Fibroblast of lung (primary cell): ENCODE measurements around the gene GRIK5. TPM values are rescaled to one million over a fixed set of nuclear protein-coding genes. Genes with fewer than 3 reads are reported as not detected.

ENCODE experiments used
- DNase-seq, 2 donors: peaks; one replicate each; pipeline versions ENCODE4 v3.0.0 to v3.0.0-alpha.2; 2010; ENCODE audit warnings: low read depth in 2 of 2
- H2AFZ ChIP-seq: 2 replicates; pipeline ENCODE4 v1.5.1; 2012; ENCODE audit warnings: low read length, control low read depth, inconsistent platforms
- H3K27ac ChIP-seq: 2 replicates; pipeline ENCODE4 v1.5.1; 2011; ENCODE audit warnings: low read length, control low read depth; ENCODE audit not compliant: insufficient read depth
- H3K27me3 ChIP-seq: 2 replicates; pipeline ENCODE4 v1.5.1; 2011; ENCODE audit warnings: mild to moderate bottlenecking, low read length; ENCODE audit not compliant: control insufficient read depth, insufficient read depth
- H3K36me3 ChIP-seq: 2 replicates; pipeline ENCODE4 v1.5.1; 2011; ENCODE audit warnings: low read length; ENCODE audit not compliant: control insufficient read depth, insufficient read depth
- H3K4me1 ChIP-seq: 2 replicates; pipeline ENCODE4 v1.5.1; 2011; ENCODE audit warnings: low read length; ENCODE audit not compliant: control insufficient read depth, insufficient read depth; ENCODE audit errors: extremely low read depth
- H3K4me2 ChIP-seq: 2 replicates; pipeline ENCODE4 v1.5.1; 2011; ENCODE audit warnings: low read length, control low read depth; ENCODE audit not compliant: insufficient read depth; ENCODE audit errors: extremely low read depth
- H3K4me3 ChIP-seq, 4 experiments: fragments of 200-600 bp in 1 of 4; sonication (generic) in 1 of 4; replicated peaks in 1 of 4; 2 replicates each; pipeline ENCODE4 v1.5.1; 2011 to 2016; ENCODE audit warnings: low read length in 4 of 4, low read depth in 3 of 4, mild to moderate bottlenecking in 3 of 4, control low read depth in 2 of 4, inconsistent platforms in 1 of 4, mixed read lengths in 1 of 4; ENCODE audit not compliant: insufficient read depth in 1 of 4; ENCODE audit errors: control extremely low read depth in 1 of 4
- H3K79me2 ChIP-seq: 2 replicates; pipeline ENCODE4 v1.5.1; 2012; ENCODE audit warnings: mild to moderate bottlenecking, low read length, inconsistent platforms; ENCODE audit not compliant: control insufficient read depth, insufficient read depth
- H3K9ac ChIP-seq: 2 replicates; pipeline ENCODE4 v1.5.1; 2011; ENCODE audit warnings: mild to moderate bottlenecking, low read length, control low read depth; ENCODE audit not compliant: insufficient read depth
- H3K9me3 ChIP-seq: 2 replicates; pipeline ENCODE4 v1.5.1; 2012; ENCODE audit warnings: low read depth, low read length; ENCODE audit not compliant: control insufficient read depth, insufficient read depth
- H4K20me1 ChIP-seq: 2 replicates; pipeline ENCODE4 v1.5.1; 2011; ENCODE audit warnings: low read length; ENCODE audit not compliant: control insufficient read depth, insufficient read depth; ENCODE audit errors: extremely low read depth
- CTCF ChIP-seq, 2 donors: IDR thresholded peaks in 1 of 2; conservative IDR thresholded peaks in 1 of 2; 1 replicate in 1 of 2; 2 replicates in 1 of 2; pipeline ENCODE4 v1.5.1; 2011 to 2012; ENCODE audit warnings: low read length in 2 of 2, control low read depth in 1 of 2, inconsistent platforms in 1 of 2, low read depth in 1 of 2, mild to moderate bottlenecking in 1 of 2
- EZH2 ChIP-seq: IDR thresholded peaks from 2 replicates; pipeline ENCODE4 v1.5.1; 2012; ENCODE audit warnings: low read length, control low read depth, mild to moderate bottlenecking; ENCODE audit errors: missing control alignments
- polyA plus RNA-seq, 2 donors: library from polyadenylated mRNA; depleted of rRNA in 1 of 2; stranded (reverse) in 1 of 2; unstranded in 1 of 2; fragments of >200 nt; gene quantifications; 2 replicates each; pipeline ENCODE4 v1.2.1, GENCODE V29; 2011 to 2012; ENCODE audit warnings: missing spikeins in 1 of 2
- total RNA-seq: library from RNA; depleted of rRNA; stranded (reverse); fragments of >200 nt; gene quantifications from 2 replicates; pipeline ENCODE4 v1.2.1, GENCODE V29; 2014

The GRIK5 gene
- total and polyA plus RNA-seq, 2 donors (not counting 1 experiment from before 2014, with no cell fraction given), result 0.03 to 3.5 TPM

GRCh38 chr19:42115705-42116104 is 45.7 kb upstream of the GRIK5 start:
- Histone ChIP-seq H4K20me1 (no peaks in the 10 kb centered on the region), H3K4me3 (no peak overlapping the region), H3K36me3 (no peaks in the 10 kb centered on the region), H3K4me1 (peaks cover 32% of the 10 kb centered on the region), H2AFZ (no peak overlapping the region), H3K9me3 (no peaks in the 10 kb centered on the region), H3K9ac (no peak overlapping the region), H3K79me2 (no peaks in the 10 kb centered on the region), H3K4me2 (no peak overlapping the region), H3K27ac (no peak overlapping the region), H3K27me3 (no peaks in the 10 kb centered on the region)
- no peak for DNase-seq
- TF ChIP-seq CTCF (conservative IDR thresholded peaks at IDR 0.05 in 1 of 2, IDR thresholded peaks at IDR 0.05 in 1 of 2; ENCODE audit: low read depth in 1 of 2, low read length in 2 of 2), result no peak
- no peak for TF ChIP-seq EZH2

- Histone ChIP-seq H3K4me3 (no peak overlapping the region), H3K27ac (no peak overlapping the region), H2AFZ (no peak overlapping the region), H3K9ac (no peak overlapping the region), H3K4me2 (no peak overlapping the region), H3K79me2 (no peaks in the 10 kb centered on the region), H3K27me3 (no peaks in the 10 kb centered on the region), H3K36me3 (no peaks in the 10 kb centered on the region), H3K4me1 (peaks cover 32% of the 10 kb centered on the region), H3K9me3 (no peaks in the 10 kb centered on the region), H4K20me1 (no peaks in the 10 kb centered on the region)
- TF ChIP-seq EZH2 (no peak), CTCF (conservative IDR thresholded peaks at IDR 0.05 in 1 of 2, IDR thresholded peaks at IDR 0.05 in 1 of 2; ENCODE audit: low read depth in 1 of 2, low read length in 2 of 2) (no peak)
- DNase-seq, result peak in 1 of 2 donors; percentile 51
These were observed 45.2 kb upstream of the GRIK5 start for GRCh38 chr19:42115219-42115618.

DNA sequence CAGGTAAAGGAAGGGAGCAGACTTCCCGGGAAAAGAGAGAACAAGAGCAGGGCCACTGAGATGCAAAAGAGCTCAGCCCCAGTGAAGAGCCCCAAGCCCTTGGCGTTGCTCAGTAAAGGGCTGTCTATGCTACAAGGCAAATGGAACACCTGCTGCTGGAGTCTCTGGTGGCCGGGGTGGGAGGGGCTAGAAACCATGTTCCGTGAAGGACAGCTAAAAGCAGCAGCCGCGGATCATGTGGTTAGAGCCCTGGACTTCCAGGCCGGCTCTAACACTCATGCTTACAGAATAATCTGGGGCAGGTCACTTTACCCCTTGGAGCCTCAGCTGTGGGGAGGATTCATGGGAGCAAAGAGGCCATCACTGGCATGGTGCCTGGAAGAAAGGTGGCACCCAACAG is 44.4 kb upstream of the GRIK5 start:
- no peak overlapping the region for H3K9ac ChIP-seq
- peaks cover 32% of the 10 kb centered on the region for H3K4me1 ChIP-seq
- H3K79me2 ChIP-seq, result no peaks in the 10 kb centered on the region
- no peaks in the 10 kb centered on the region for H4K20me1 ChIP-seq
- H3K27me3 ChIP-seq, result no peaks in the 10 kb centered on the region
- no peak overlapping the region for H2AFZ ChIP-seq
- DNase-seq, result no peak
- no peak for TF ChIP-seq EZH2
- TF ChIP-seq CTCF (conservative IDR thresholded peaks at IDR 0.05 in 1 of 2, IDR thresholded peaks at IDR 0.05 in 1 of 2; ENCODE audit: low read depth in 1 of 2, low read length in 2 of 2), result no peak
- no peaks in the 10 kb centered on the region for H3K9me3 ChIP-seq
- H3K4me2 ChIP-seq, result peak overlapping the region; percentile 70
- peak overlapping the region; percentile 82 for H3K27ac ChIP-seq
- no peaks in the 10 kb centered on the region for H3K36me3 ChIP-seq
- no peak overlapping the region for H3K4me3 ChIP-seq
